Activated naive CD4-positive, alpha-beta T cell treated with anti-CD3 and anti-CD28 coated beads, Interleukin-2, amount 10 ng/mL, durations not matched to agents 7 days and 5 days (primary cell): Measurements from ENCODE around the gene SAMD4B.
"Not testable (repeated sequence)": the region's sequence is repeated elsewhere in the genome, so short reads cannot be mapped to it uniquely, and the experiment has no call there.

Source experiments
- CTCF ChIA-PET: fragments of 350-600 bp; sonication (Branson Sonifier 250); formaldehyde crosslinking; loops from one replicate; lab custom pipeline; 2021; ENCODE audit warnings: antibody characterized with exemption; lab: Charles Lee
- DNase-seq: peaks from one replicate; pipeline ENCODE4 v3.0.0-alpha.2; 2020
- H3K27ac Mint-ChIP-seq: one replicate; pipeline ENCODE4 v1.8.0; 2021; ENCODE audit warnings: mild to moderate bottlenecking, moderate library complexity, mixed read lengths
- H3K27me3 Mint-ChIP-seq: one replicate; pipeline ENCODE4 v1.8.0; 2021; ENCODE audit warnings: mild to moderate bottlenecking, mixed read lengths
- H3K36me3 Mint-ChIP-seq: one replicate; pipeline ENCODE4 v1.8.0; 2021; ENCODE audit warnings: mixed read lengths
- H3K4me1 Mint-ChIP-seq: one replicate; pipeline ENCODE4 v1.8.0; 2021; ENCODE audit warnings: mixed read lengths
- H3K4me3 Mint-ChIP-seq: one replicate; pipeline ENCODE4 v1.8.0; 2021; ENCODE audit warnings: mild to moderate bottlenecking, moderate library complexity, mixed read lengths
- H3K9me3 Mint-ChIP-seq: one replicate; pipeline ENCODE4 v1.8.0; 2021; ENCODE audit warnings: mixed read lengths

SAMD4B gene

DNA sequence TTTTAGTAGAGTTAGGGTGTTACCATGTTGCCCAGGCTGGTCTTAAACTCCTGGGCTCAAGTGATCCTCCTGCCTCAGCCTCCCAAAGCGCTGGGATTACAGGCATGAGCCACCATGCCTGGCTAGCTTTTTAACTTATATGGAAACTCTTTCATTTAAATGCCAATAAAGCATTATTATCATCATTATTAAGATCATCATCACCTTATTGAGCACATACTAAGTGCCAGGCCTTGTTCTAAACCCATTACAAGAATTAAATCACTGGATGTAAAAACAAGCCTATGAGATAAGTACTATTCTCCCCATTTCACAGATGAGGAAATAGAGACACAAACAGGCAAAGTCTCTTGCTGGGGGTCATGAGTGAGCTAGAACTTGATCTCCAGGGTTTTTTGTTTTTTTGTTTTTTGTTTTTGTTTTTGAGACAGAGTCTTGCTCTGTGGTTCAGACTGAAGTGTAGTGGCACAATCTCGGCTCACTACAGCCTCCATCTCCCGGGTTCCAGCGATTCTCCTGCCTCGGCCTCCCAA, 7.7 kb upstream of the SAMD4B start:
- Mint-ChIP-seq H3K27ac (peak overlapping the region; percentile 97), H3K4me3 (peak overlapping the region; percentile 100), H3K4me1 (peaks cover 68% of the 10 kb centered on the region), H3K9me3 (no peaks in the 10 kb centered on the region), H3K36me3 (peaks cover 45% of the 10 kb centered on the region), H3K27me3 (no peaks in the 10 kb centered on the region)
- DNase-seq = no peak
- CTCF ChIA-PET = interaction anchor here (0.8 to 1.4 kb wide), 2 partner anchors 77 to 212 kb away, joined by 3 to 6 read pairs; no protein-coding TSS in a partner anchor

DNA sequence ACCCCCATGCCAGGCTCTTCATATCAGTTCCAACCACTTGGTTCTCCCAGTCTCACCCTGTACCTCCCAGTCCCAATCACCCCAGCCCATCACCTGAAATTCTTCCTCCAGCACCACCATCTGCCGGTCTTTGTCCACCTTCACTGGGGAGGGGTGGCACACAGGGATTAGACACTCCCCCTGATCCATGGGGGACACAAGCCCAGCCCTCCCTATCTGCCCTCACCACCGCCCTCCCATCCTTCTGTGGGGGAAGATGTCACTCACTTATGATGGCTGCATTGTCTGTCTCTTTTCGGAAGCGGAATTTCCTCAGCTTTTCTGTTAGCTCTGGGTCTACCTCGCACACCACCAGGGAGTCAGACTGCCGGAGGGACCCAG, 7.1 kb upstream of the SAMD4B start:
- Mint-ChIP-seq H3K27ac (peak overlapping the region; percentile 97), H3K36me3 (peaks cover 41% of the 10 kb centered on the region), H3K27me3 (no peaks in the 10 kb centered on the region), H3K4me1 (peaks cover 70% of the 10 kb centered on the region), H3K9me3 (no peaks in the 10 kb centered on the region), H3K4me3 (peak overlapping the region; percentile 100)
- CTCF ChIA-PET = interaction anchor here (1.4 to 1.7 kb wide), 2 partner anchors 212 to 213 kb away, joined by 5 to 6 read pairs; no protein-coding TSS in a partner anchor
- peak; percentile 61 for DNase-seq

DNA sequence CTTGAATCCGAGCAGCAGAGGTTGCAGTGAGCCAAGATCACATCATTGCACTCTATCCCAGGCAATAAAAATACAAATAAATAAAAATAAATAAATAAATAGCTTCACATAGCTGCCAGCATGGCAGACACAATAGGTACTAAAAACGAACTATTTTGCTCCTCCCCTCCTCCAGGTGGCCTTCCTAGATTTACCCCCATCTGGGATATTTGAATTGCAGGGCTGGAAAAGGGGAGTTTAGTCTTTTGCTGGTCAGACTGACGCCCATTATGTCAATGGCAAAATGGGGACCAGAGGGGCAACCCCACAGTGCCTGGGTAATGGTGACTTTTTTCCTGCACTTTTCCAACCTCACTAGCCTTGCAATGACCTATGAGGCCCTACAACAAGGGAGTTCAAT, 5.7 kb upstream of the SAMD4B start:
- Mint-ChIP-seq H3K4me1 (peaks cover 70% of the 10 kb centered on the region), H3K27me3 (no peaks in the 10 kb centered on the region), H3K4me3 (peak overlapping the region; percentile 100), H3K9me3 (no peaks in the 10 kb centered on the region), H3K27ac (peak overlapping the region; percentile 97), H3K36me3 (peaks cover 37% of the 10 kb centered on the region)
- CTCF ChIA-PET = interaction anchor here (0.6 to 1.7 kb wide), 2 partner anchors 119 to 213 kb away, joined by 4 to 5 read pairs; no protein-coding TSS in a partner anchor
- no peak for DNase-seq

- H3K36me3 Mint-ChIP-seq = peaks cover 24% of the 10 kb centered on the region
- H3K27me3 Mint-ChIP-seq = no peaks in the 10 kb centered on the region
- CTCF ChIA-PET = no interaction called here
- H3K4me1 Mint-ChIP-seq = peaks cover 66% of the 10 kb centered on the region
- DNase-seq = no peak
- H3K9me3 Mint-ChIP-seq = no peaks in the 10 kb centered on the region
- peak overlapping the region; percentile 89 for H3K4me3 Mint-ChIP-seq
- peak overlapping the region; percentile 92 for H3K27ac Mint-ChIP-seq
Measured at GRCh38 chr19:39339674-39340073, 2.5 kb upstream of the SAMD4B start.

- Mint-ChIP-seq H3K27ac (peak overlapping the region; percentile 92), H3K4me1 (peaks cover 68% of the 10 kb centered on the region), H3K4me3 (peak overlapping the region; percentile 89), H3K36me3 (peaks cover 21% of the 10 kb centered on the region)
- DNase-seq, H3K27me3 Mint-ChIP-seq, H3K9me3 Mint-ChIP-seq, CTCF ChIA-PET: not testable (repeated sequence)
Measured at GRCh38 chr19:39340156-39340555, 2.1 kb upstream of the SAMD4B start.

- peak overlapping the region; percentile 92 for H3K27ac Mint-ChIP-seq
- peaks cover 70% of the 10 kb centered on the region for H3K4me1 Mint-ChIP-seq
- peaks cover 18% of the 10 kb centered on the region for H3K36me3 Mint-ChIP-seq
- no peaks in the 10 kb centered on the region for H3K27me3 Mint-ChIP-seq
- H3K9me3 Mint-ChIP-seq = no peaks in the 10 kb centered on the region
- peak overlapping the region; percentile 89 for H3K4me3 Mint-ChIP-seq
- CTCF ChIA-PET = interaction anchor here (1.3 kb wide), 1 partner anchor 9 kb away, joined by 4 read pairs; no protein-coding TSS in a partner anchor
- DNase-seq = peak; percentile 57
Measured at GRCh38 chr19:39341129-39341718, 997 bp upstream of the SAMD4B start.

DNA sequence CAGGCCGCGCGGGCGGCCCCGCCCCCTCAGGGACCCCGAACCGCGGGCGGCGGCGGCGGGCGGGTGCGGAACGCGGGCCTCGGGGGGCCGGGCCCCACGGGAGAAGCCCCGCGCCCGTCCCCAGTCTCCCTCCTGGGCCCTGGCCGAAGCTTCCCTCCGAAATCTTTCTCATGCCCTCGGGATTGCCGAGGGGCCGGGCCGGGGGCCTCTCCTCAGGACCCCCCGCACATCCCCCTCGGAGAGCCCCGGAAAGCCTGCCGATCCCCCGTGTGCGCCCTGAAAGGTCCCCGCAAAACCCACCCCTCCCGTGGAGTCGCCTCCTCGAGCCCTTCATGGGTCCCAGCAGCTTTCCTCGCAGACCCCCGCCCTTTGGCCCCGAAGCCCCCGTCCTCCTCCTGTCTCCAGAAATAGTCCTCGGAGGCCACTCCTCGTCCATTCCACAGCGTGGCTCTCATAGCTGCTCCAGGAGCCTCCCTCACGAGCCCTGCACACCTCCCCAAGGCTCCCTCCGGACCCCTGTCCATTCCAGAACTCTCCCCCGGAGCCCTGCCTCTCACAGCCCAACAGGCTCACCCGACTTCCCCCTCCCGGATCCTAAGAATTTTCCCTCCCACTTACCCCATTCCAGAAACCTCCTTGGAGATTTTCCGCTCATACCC, 555 bp downstream of the SAMD4B start:
- Mint-ChIP-seq H3K4me3 (peak overlapping the region; percentile 81), H3K27ac (peak overlapping the region; percentile 81), H3K27me3 (no peaks in the 10 kb centered on the region), H3K4me1 (peaks cover 65% of the 10 kb centered on the region), H3K36me3 (peaks cover 18% of the 10 kb centered on the region), H3K9me3 (no peaks in the 10 kb centered on the region)
- CTCF ChIA-PET = interaction anchor here (0.6 to 1.5 kb wide), 5 partner anchors 8 to 945 kb away, joined by 3 to 4 read pairs (median 3); no protein-coding TSS in a partner anchor
- peak; percentile 33 for DNase-seq

DNA sequence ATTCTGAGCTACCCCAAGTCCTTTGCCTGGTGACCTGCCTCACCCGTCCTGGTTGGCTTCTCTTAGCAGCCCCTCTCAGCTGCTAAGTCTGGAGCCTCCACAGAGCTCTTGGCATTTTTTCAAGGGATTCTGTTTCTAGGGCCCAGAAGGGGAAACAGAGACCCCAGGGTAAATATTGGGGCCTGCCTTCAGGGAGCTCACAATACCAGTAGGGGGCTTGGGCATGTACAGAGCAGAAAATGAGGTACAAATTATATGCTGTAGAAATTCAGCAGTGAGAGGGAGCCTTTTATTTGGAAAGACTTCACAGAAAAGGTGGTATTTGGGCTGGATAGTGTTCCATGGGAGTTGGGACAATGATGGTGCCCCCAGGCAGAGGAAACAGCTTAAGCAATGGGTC, 3.7 kb downstream of the SAMD4B start:
- Mint-ChIP-seq H3K36me3 (peaks cover 28% of the 10 kb centered on the region), H3K4me3 (no peak overlapping the region), H3K27me3 (no peaks in the 10 kb centered on the region), H3K27ac (no peak overlapping the region), H3K9me3 (no peaks in the 10 kb centered on the region), H3K4me1 (peaks cover 54% of the 10 kb centered on the region)
- DNase-seq = no peak
- CTCF ChIA-PET = interaction anchor here (0.6 to 1.3 kb wide), 5 partner anchors 9 to 123 kb away, joined by 3 to 4 read pairs (median 3); partner anchors contain the start of genes MED29 and PAF1

DNA sequence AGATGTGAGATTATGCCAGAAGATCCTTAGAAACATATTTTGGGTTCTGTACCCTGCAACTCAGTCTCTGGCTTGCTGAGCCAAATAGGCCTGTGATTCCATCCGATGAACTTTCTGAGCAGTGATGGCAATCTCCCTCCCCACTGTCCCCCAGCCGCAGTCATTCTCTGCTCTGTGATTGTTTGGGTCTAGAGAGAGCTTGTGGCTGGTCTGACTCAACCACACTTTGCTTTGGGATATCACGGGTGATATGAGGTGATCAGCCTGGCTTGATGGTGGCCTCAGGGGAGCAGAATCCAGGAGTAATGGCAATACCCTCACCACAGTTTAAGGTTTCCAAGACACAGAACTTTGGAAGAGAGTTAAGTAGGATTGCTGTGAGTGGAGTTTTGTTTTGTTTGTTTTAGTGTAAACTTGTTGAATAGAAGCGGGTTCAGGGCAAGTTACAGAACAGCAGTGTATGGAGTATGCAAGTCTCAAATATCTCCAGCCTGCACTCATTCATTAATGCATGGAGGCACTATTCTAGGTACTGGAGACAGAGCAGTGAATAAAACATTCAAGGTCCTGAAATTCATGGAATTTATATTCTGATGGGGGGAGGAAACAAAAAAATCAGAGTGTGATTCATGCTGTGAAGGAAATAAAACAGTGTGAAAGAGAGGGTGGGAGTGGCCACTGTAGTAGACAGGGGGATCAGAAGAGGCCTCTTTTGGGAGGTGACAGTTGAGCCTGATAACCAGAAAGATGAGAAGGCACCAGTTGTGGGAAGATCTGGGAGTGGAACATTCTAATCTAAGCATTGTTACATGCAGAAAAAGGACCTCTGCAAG, 5.3 kb downstream of the SAMD4B start:
- DNase-seq = no peak
- CTCF ChIA-PET = interaction anchor here (1.0 to 1.3 kb wide), 3 partner anchors 21 to 64 kb away, joined by 3 to 4 read pairs (median 3); no protein-coding TSS in a partner anchor
- Mint-ChIP-seq H3K4me1 (peaks cover 64% of the 10 kb centered on the region), H3K36me3 (peaks cover 38% of the 10 kb centered on the region), H3K9me3 (no peaks in the 10 kb centered on the region), H3K4me3 (no peak overlapping the region), H3K27ac (no peak overlapping the region), H3K27me3 (no peaks in the 10 kb centered on the region)

DNA sequence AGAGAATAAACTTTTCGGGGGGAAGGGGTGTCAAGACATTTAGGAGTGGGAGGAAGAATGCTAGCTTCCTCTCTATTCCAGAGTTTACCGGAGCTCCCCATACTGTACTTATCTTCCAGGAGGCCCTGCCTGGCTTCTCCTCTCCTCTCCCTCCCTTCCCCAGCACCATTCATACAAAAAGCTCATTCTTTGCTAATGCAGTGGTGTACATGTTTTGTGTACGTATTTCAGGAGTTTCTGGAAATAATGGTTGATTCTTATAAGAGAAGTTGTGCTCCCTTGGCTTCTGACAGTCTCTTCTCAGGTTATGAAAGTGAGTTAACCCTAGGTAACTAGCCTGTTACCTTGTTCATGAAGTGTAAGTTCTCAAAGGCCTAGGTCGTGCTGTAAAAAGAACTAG, 7.1 kb downstream of the SAMD4B start:
- Mint-ChIP-seq H3K36me3 (peaks cover 42% of the 10 kb centered on the region), H3K9me3 (no peaks in the 10 kb centered on the region), H3K4me3 (no peak overlapping the region), H3K4me1 (peaks cover 50% of the 10 kb centered on the region), H3K27me3 (no peaks in the 10 kb centered on the region), H3K27ac (no peak overlapping the region)
- CTCF ChIA-PET = no interaction called here
- no peak for DNase-seq

DNA sequence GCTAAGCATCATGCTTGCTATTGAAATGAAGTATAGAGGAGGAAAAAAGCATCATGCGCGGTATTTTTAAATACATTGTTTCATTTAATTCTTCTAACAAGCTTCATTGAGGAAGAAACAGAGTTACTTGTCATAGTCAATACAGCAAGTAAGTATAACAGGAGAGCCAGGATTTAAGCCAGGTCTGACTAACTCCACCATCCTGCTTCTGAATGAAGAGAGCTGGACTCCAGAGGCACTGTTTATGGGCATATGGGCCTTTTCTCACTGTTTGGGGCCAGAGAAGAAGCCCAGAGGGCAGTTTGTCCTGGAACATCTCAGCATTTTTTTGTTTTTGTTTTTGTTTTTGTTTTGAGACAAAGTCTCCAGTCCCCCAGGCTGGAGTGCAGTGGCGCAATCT, 7.9 kb downstream of the SAMD4B start:
- no peak for DNase-seq
- H3K9me3 Mint-ChIP-seq = no peaks in the 10 kb centered on the region
- no peaks in the 10 kb centered on the region for H3K27me3 Mint-ChIP-seq
- peaks cover 42% of the 10 kb centered on the region for H3K36me3 Mint-ChIP-seq
- CTCF ChIA-PET = interaction anchor here (1.0 to 1.6 kb wide), 3 partner anchors 8 to 48 kb away, joined by 4 to 5 read pairs (median 4); partner anchors contain the start of gene SAMD4B
- H3K27ac Mint-ChIP-seq = no peak overlapping the region
- no peak overlapping the region for H3K4me3 Mint-ChIP-seq
- peaks cover 42% of the 10 kb centered on the region for H3K4me1 Mint-ChIP-seq

- Mint-ChIP-seq H3K4me3 (no peak overlapping the region), H3K36me3 (peaks cover 52% of the 10 kb centered on the region), H3K27me3 (no peaks in the 10 kb centered on the region), H3K4me1 (peaks cover 37% of the 10 kb centered on the region), H3K27ac (peak overlapping the region; percentile 17), H3K9me3 (no peaks in the 10 kb centered on the region)
- CTCF ChIA-PET = interaction anchor here (1.6 kb wide), 1 partner anchor 47 kb away, joined by 5 read pairs; no protein-coding TSS in a partner anchor
- peak; percentile 40 for DNase-seq
Measured at GRCh38 chr19:39351537-39352064, 9.4 kb downstream of the SAMD4B start.

- CTCF ChIA-PET = no interaction called here
- peaks cover 50% of the 10 kb centered on the region for H3K36me3 Mint-ChIP-seq
Measured at GRCh38 chr19:39352381-39353255, 10.4 kb downstream of the SAMD4B start.

More at GRCh38 chr19:39352381-39353255, 10.4 kb downstream of the SAMD4B start:
- no peak overlapping the region for H3K27ac Mint-ChIP-seq
- no peaks in the 10 kb centered on the region for H3K9me3 Mint-ChIP-seq
- H3K4me3 Mint-ChIP-seq = no peak overlapping the region
- no peak for DNase-seq
- H3K27me3 Mint-ChIP-seq = no peaks in the 10 kb centered on the region
- peaks cover 31% of the 10 kb centered on the region for H3K4me1 Mint-ChIP-seq
